ENCODE measurements around the gene ZNRF1. TPM values are rescaled to one million over a fixed set of nuclear protein-coding genes. Genes with fewer than 3 reads are reported as not detected.
A peak's percentile ranks its signal among the peaks of the same experiment; 100 is the strongest.

The ZNRF1 gene
- total and polyA plus RNA-seq, 2 of the 4 experiments (the other 2 are of a cell fraction), result 8.2 to 20.7 TPM

GRCh38 chr16:75116081-75116910 is 117.5 kb downstream of the ZNRF1 start, which contains the start of gene LDHD:
Gene LDHD (minus strand): TSS chr16:75116780. CDS start chr16:75116720, 60 bp downstream.
- Histone ChIP-seq H2BK15ac (ENCODE audit: low read depth, low read length) (no peak within 1 kb of the TSS), H2AFZ (replicated peaks; ENCODE audit: low read length, poor library complexity) (peak within 1 kb of the TSS; percentile 82), H3K36me3 (ENCODE audit: control insufficient read depth, insufficient read depth, low read length) (no peaks in the 10 kb centered on the region), H2BK120ac (ENCODE audit: low read depth, low read length) (no peak within 1 kb of the TSS), H4K20me1 (ENCODE audit: insufficient read depth, low read length) (peaks cover 5% of the 10 kb centered on the region; the same call in 1 of the 2 replicates), H2BK5ac (ENCODE audit: low read depth, low read length, poor library complexity, severe bottlenecking) (no peak within 1 kb of the TSS), H3K27me3 (ENCODE audit: control insufficient read depth, insufficient read depth, low read length) (no peaks in the 10 kb centered on the region), H3K18ac (ENCODE audit: low read depth, low read length) (no peak within 1 kb of the TSS), H3K9me1 (ENCODE audit: insufficient read depth, low read length) (no peaks in the 10 kb centered on the region; the same call in 1 of the 2 replicates), H3K4me3 (ENCODE audit: insufficient read depth, low read depth, low read length) (peak within 1 kb of the TSS; percentile 24; the same call in 1 of the 2 replicates), H3K9me3 (ENCODE audit: control insufficient read depth, insufficient read depth, low read length) (no peaks in the 10 kb centered on the region), H3K4ac (ENCODE audit: low read depth, low read length) (no peak within 1 kb of the TSS), H4K5ac (ENCODE audit: low read depth, low read length) (no peak within 1 kb of the TSS), H2BK20ac (ENCODE audit: low read depth, low read length) (no peak within 1 kb of the TSS), H3K14ac (replicated peaks; ENCODE audit: low read depth, low read length) (no peak within 1 kb of the TSS), H3K4me2 (ENCODE audit: low read depth, low read length) (peak within 1 kb of the TSS; percentile 48), H4K91ac (ENCODE audit: insufficient read depth, low read depth, low read length) (no peak within 1 kb of the TSS), H3K27ac (ENCODE audit: insufficient read depth, low read length) (no peak within 1 kb of the TSS), H3K9ac (ENCODE audit: low read depth, low read length) (no peak within 1 kb of the TSS), H4K8ac (ENCODE audit: low read depth in 2 of 2, low read length in 2 of 2) (no peak within 1 kb of the TSS), H3K56ac (ENCODE audit: extremely low read depth, insufficient read depth, low read length) (no peak within 1 kb of the TSS), H3K79me1 (ENCODE audit: low read depth in 1 of 2, low read length in 2 of 2) (no peaks in the 10 kb centered on the region), H2AK5ac (ENCODE audit: low read depth, low read length) (no peak within 1 kb of the TSS), H2AK9ac (replicated peaks; ENCODE audit: low read depth, low read length, poor library complexity) (no peak within 1 kb of the TSS), H3K4me1 (ENCODE audit: control insufficient read depth, insufficient read depth, low read length) (peaks cover 2% of the 10 kb centered on the region; the same call in 1 of the 2 replicates), H3K23ac (ENCODE audit: low read depth, low read length) (no peak within 1 kb of the TSS)
- BruUV-seq (replicated peaks), result no TSS peak
- ATAC-seq (ENCODE audit: low read depth), result peak; percentile 79
- ChIA-PET POLR2A (ENCODE audit: unreplicated experiment) (no interaction called here), CTCF (no interaction called here)
- WGBS, 2 experiments (ENCODE audit: extremely low coverage in 2 of 2, insufficient read length in 1 of 2), result 51% methylated on average over 3 of the region's 15 CpGs; no CpG with 5 or more reads in 1 of the 2 experiments
- DNase-seq, result no peak
- intact Hi-C loops (cut with micrococcal nuclease) (no loop called here), dilution Hi-C loops (cut with HindIII; ENCODE audit: low sequenced_read_pairs, unreplicated experiment) (no loop called here), in situ Hi-C loops (cut with MboI; ENCODE audit: low sequenced_read_pairs) (no loop called here)
- TF ChIP-seq RFX5 (IDR thresholded peaks at IDR 0.05; ENCODE audit: low read depth, low read length), result no peak
